ENCODE measurements around the gene EFNA4.

Gene EFNA4

DNA sequence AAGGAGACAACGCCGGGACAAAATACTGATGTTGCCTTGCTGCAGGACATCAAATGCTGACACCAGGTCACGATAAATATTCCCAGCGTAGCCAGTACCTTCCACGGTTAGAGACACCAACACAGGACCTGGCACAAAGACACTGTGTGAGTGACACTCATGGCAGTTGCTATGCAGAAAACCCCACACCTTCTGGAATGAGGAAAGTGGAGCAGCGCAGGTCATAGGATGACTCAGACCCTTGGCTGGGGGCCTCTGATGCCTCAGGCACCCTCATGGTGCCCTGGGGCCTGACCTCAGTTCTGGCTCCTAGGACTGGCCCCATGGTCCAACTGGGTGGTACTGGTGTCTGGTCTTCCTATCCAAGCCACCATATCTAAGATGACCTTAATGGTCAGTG is 37.0 kb upstream of the EFNA4 start:
- Mint-ChIP-seq H3K27ac (no peak overlapping the region), H3K4me1 (no peaks in the 10 kb centered on the region), H3K9me3 (no peaks in the 10 kb centered on the region), H3K27me3 (no peaks in the 10 kb centered on the region), H3K4me3 (no peak overlapping the region)
- ATAC-seq (peak; percentile 43), DNase-seq (no peak)

- peak overlapping the region in 1 of 2 donors; percentile 19 for H3K27ac Mint-ChIP-seq
- peaks cover 6% of the 10 kb centered on the region for H3K27me3 Mint-ChIP-seq
- ATAC-seq (peak; percentile 21), DNase-seq (no peak)
- H3K9me3 Mint-ChIP-seq = no peaks in the 10 kb centered on the region
- no peaks in the 10 kb centered on the region for H3K4me1 Mint-ChIP-seq
- H3K4me3 Mint-ChIP-seq = no peak overlapping the region
These were observed 33.9 kb upstream of the EFNA4 start for GRCh38 chr1:155029513-155030242.

DNA sequence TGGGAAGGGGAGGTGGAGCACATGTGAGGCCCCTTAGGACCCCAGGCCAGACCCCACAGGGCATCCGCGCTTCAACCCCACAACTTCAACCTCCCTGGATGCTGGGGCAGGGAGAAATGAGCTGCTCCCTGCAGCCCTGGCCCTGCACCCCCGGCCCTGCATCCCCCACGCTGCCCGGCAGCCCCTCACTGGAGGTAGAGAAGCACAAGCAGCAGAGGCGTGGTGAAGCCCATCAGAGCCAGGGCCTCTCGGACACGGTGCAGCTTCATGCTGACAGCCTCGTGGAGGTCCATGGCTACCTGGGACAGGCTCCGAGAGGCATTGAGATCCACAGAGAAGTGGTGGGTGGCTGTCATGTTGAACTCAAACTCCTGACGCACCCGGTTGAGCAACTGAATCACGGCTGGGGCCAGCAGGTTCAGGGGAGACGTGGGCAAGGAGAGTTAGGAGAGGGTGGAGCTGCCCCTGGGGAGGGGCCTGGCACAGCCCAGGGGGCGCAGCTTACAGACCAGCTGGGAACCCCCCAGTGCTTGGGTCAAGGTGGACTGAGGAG is 33.2 kb upstream of the EFNA4 start:
- Mint-ChIP-seq H3K27ac (no peak overlapping the region), H3K4me1 (no peaks in the 10 kb centered on the region), H3K4me3 (no peak overlapping the region), H3K9me3 (no peaks in the 10 kb centered on the region), H3K27me3 (peaks cover 12% of the 10 kb centered on the region)
- DNase-seq (no peak), ATAC-seq (no peak)

GRCh38 chr1:155030899-155031298 is 32.6 kb upstream of the EFNA4 start:
- Mint-ChIP-seq H3K27me3 (peaks cover 14% of the 10 kb centered on the region), H3K27ac (no peak overlapping the region), H3K9me3 (no peaks in the 10 kb centered on the region), H3K4me3 (no peak overlapping the region), H3K4me1 (no peaks in the 10 kb centered on the region)
- ATAC-seq (no peak), DNase-seq (no peak)

GRCh38 chr1:155032886-155033285 is 30.7 kb upstream of the EFNA4 start:
- no peaks in the 10 kb centered on the region for H3K4me1 Mint-ChIP-seq
- no peak for ATAC-seq
- H3K27ac Mint-ChIP-seq = peak overlapping the region in 1 of 2 donors; percentile 64

DNA sequence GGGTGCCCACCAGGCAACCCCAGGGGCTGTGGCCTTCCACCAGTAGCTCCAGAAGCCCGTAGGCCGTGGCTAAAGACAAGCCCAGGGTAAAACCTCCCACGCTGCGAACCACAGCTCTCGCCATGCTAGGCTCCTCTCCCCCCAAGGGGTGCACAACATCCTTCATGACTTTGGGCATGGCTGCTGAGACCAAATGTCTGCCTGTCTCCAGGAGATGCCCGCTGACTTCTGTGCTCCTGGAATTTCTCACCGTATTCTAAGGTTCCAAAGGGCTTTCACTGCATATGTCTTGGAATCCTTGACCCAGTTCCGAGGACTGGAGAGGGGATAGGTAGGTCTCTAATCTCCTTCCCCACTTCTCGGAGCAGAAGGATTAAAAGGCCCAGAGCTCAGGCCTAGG is 30.0 kb upstream of the EFNA4 start, which contains the start of the genes DCST1 and DCST2:
DCST1 (plus strand) TSS at position 301 of the 400 bp plus-strand sequence. CDS start 213 bp downstream, outside the sequence.
DCST2 (minus strand) TSS at position 258 of the 400 bp plus-strand sequence; CDS start at position 178, 80 bp downstream.
- DNase-seq (no peak), ATAC-seq (no peak)
- Mint-ChIP-seq H3K4me3 (no peak within 1 kb of the TSS), H3K9me3 (no peaks in the 10 kb centered on the region), H3K4me1 (no peaks in the 10 kb centered on the region), H3K27me3 (peaks cover 24% of the 10 kb centered on the region), H3K27ac (peak within 1 kb of the TSS in 1 of 2 donors; percentile 64)

More at GRCh38 chr1:155032886-155033285, 30.7 kb upstream of the EFNA4 start:
- H3K9me3 Mint-ChIP-seq = no peaks in the 10 kb centered on the region
- H3K27me3 Mint-ChIP-seq = peaks cover 17% of the 10 kb centered on the region
- H3K4me3 Mint-ChIP-seq = no peak overlapping the region
- DNase-seq = no peak

- Mint-ChIP-seq H3K9me3 (no peaks in the 10 kb centered on the region), H3K4me3 (no peak overlapping the region), H3K27ac (no peak overlapping the region), H3K27me3 (peaks cover 33% of the 10 kb centered on the region), H3K4me1 (no peaks in the 10 kb centered on the region)
- ATAC-seq = no peak
- DNase-seq = no peak
These were observed 29.0 kb upstream of the EFNA4 start for GRCh38 chr1:155034318-155035208.

- Mint-ChIP-seq H3K9me3 (no peaks in the 10 kb centered on the region), H3K27me3 (peaks cover 33% of the 10 kb centered on the region), H3K4me1 (no peaks in the 10 kb centered on the region), H3K27ac (no peak overlapping the region), H3K4me3 (no peak overlapping the region)
- no peak for DNase-seq
- ATAC-seq = no peak
These were observed 27.6 kb upstream of the EFNA4 start for GRCh38 chr1:155035936-155036335.

DNA sequence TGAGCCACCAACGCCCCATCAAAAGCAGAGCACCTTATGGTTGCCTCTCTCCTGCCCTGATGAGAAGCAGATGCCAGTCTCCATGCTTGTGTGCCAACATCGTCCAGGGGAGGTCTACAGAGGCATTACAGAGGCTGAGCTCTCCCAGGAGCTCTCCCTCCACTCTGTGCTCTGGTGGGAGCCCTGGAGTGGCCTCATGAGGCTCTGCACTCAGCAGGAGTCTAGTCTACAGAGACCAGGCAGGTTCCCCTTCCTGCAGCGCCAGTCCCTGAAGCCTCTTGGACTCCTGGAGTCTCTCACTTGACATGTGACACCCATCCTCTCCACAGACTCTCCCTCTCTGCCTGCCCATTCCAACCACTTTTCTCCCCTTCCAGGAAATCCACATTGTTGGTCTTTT is 26.5 kb upstream of the EFNA4 start:
- DNase-seq (no peak), ATAC-seq (no peak)
- H3K9me3 Mint-ChIP-seq = no peaks in the 10 kb centered on the region
- peaks cover 33% of the 10 kb centered on the region for H3K27me3 Mint-ChIP-seq
- no peaks in the 10 kb centered on the region for H3K4me1 Mint-ChIP-seq
- H3K4me3 Mint-ChIP-seq = no peak overlapping the region
- no peak overlapping the region for H3K27ac Mint-ChIP-seq

DNA sequence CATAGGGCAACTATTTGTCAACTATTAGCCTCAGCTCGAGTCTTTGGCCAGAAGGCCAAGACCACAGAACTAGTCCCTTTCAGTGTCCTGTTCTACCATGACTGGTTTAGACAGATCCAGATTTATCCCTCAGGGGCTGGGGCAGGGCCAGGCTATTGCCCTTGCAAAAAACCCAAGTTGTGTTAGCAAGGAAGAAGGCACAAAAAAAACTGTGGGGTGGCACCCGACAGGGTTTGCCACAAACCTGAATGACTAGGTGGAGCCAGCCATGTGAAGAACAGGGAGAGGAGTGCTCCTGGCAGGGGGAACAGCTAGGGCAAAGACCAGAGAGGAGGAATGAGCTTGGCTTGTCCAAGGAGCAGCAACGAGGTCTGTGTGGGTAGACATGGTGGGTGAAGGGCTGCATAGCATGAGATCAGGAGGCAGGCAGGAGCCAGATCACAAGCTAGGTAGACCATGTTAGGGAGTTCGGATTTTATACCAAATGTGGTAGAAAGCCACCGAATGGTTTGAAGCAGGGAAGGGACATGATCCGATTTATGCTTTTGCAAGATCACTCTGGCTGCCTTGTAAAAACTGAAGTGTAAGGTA is 25.6 kb upstream of the EFNA4 start:
- no peak overlapping the region for H3K27ac Mint-ChIP-seq
- H3K4me3 Mint-ChIP-seq = no peak overlapping the region

DNA sequence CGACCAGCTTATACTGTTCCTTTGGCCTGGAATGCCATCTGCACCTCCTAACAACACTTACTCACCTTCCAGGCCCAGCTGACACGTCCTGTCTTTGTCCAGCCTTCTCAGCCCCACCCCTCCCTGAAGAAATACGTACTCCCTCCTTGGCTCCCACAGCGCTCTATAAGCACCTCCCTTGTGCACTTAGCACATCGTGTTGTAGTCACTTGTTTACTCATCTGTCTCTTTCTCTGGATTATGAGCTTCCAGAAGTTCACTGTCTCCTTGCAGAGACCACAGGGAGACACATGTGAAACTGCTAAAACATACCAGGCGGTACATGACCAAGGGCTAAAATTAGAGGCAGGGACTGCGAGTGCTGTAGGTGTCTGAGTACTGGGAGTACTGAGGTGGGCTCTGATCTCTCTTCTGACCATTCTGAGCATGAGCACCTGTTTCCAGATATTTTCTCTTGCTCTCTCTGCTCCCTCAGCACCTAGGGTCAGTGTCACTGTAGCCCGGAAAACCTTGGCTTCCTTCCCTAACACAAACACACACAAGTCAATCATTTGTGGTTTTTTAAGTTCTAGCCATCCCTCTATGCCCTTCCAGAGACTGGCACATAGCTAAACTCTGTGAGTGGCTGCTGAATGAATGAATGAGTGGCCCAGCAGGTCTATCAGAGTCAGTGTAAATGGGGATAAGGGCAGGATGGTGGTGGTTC is 24.8 kb upstream of the EFNA4 start:
- Mint-ChIP-seq H3K4me3 (no peak overlapping the region), H3K9me3 (no peaks in the 10 kb centered on the region), H3K4me1 (no peaks in the 10 kb centered on the region), H3K27me3 (peaks cover 33% of the 10 kb centered on the region), H3K27ac (no peak overlapping the region)
- ATAC-seq = no peak
- DNase-seq = no peak

More for the DNA sequence above, 25.6 kb upstream of the EFNA4 start:
- H3K4me1 Mint-ChIP-seq = no peaks in the 10 kb centered on the region
- ATAC-seq (no peak), DNase-seq (no peak)
- H3K9me3 Mint-ChIP-seq = no peaks in the 10 kb centered on the region
- H3K27me3 Mint-ChIP-seq = peaks cover 33% of the 10 kb centered on the region

DNA sequence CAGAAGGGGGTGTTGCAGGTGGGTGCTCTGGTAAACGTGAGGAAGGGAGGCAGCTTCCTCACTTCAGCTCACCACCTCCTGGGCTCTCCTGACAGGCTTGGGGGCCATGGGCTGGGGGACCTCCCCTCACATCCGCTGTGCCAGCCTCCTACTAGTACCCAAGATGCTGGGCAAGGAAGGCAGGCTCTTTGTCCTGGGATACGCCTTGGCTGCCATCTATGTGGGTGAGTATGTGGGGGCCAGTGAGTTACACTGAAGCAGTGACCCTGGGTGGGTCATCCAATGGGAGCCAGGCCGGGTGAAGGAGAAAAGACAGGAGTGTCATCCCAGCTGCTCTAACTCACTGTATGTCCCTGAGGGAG is 24.3 kb upstream of the EFNA4 start:
- Mint-ChIP-seq H3K4me1 (no peaks in the 10 kb centered on the region), H3K4me3 (no peak overlapping the region), H3K9me3 (no peaks in the 10 kb centered on the region), H3K27me3 (peaks cover 30% of the 10 kb centered on the region), H3K27ac (no peak overlapping the region)
- ATAC-seq (no peak), DNase-seq (no peak)

- Mint-ChIP-seq H3K27ac (no peak overlapping the region), H3K9me3 (no peaks in the 10 kb centered on the region), H3K4me3 (no peak overlapping the region), H3K4me1 (peaks cover 12% of the 10 kb centered on the region), H3K27me3 (peaks cover 19% of the 10 kb centered on the region)
- no peak for DNase-seq
- no peak for ATAC-seq
These were observed 23.0 kb upstream of the EFNA4 start for GRCh38 chr1:155040358-155041093.

DNA sequence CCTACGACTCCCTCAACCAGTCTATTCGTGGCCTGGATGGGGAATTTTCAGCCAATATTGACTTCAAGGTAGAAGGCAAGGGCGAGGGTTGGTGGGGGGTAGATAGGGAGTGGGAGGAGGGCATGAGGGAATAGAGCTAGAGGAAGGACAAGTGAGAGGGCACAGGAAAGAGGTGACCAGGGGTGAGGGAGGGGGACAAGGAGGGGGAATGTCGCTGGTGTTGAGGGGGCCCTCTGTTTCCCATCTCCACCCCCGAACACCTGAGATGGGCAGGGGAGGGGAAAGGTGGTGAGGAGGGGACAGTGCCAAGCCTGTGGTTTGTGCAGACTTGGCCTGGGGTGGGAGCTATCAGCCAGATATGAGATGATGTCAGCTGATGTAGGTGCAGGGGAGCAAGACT is 20.8 kb upstream of the EFNA4 start:
- no peak overlapping the region for H3K4me3 Mint-ChIP-seq

More for the DNA sequence above, 20.8 kb upstream of the EFNA4 start:
- Mint-ChIP-seq H3K4me1 (peaks cover 15% of the 10 kb centered on the region), H3K27ac (no peak overlapping the region), H3K9me3 (no peaks in the 10 kb centered on the region), H3K27me3 (peaks cover 16% of the 10 kb centered on the region)
- DNase-seq (no peak), ATAC-seq (no peak)

Measured in stimulated activated naive CD8-positive, alpha-beta T cell treated with anti-CD3 and anti-CD28 coated beads, Interleukin-15, amount 100 ng/mL, for 72 hours (primary cell).